Upper lobe of left lung (tissue), 4 donors: Measurements from ENCODE around the gene COL18A1.

ENCODE experiments used
- EP300 ChIP-seq, 4 donors: sonication (generic); formaldehyde crosslinking; IDR thresholded peaks; one replicate each; pipeline ENCODE4 v1.5.1; 2017; ENCODE audit warnings: antibody characterized with exemption in 4 of 4, control low read depth in 2 of 4
- POLR2AphosphoS5 ChIP-seq, 2 donors: sonication (generic); formaldehyde crosslinking; IDR thresholded peaks; one replicate each; pipeline ENCODE4 v1.5.1; 2017; ENCODE audit warnings: antibody characterized with exemption in 2 of 2
- TF ChIP-seq, protein P1 (sequence below), 6 experiments: fragments of 450-650 bp in 4 of 6; fragments of 200-600 bp in 2 of 6; sonication (generic) in 2 of 6; IDR thresholded peaks; one replicate each; pipeline ENCODE4 v1.5.1; 2016 to 2019; ENCODE audit warnings: antibody characterized with exemption in 6 of 6

GRCh38 chr21:45384656-45385548, 20.1 kb upstream of the COL18A1 start:
- TF ChIP-seq POLR2AphosphoS5 (IDR thresholded peaks at IDR 0.05) (no peak), EP300 (IDR thresholded peaks at IDR 0.05) (no peak)
- TF ChIP-seq, protein P1, sequence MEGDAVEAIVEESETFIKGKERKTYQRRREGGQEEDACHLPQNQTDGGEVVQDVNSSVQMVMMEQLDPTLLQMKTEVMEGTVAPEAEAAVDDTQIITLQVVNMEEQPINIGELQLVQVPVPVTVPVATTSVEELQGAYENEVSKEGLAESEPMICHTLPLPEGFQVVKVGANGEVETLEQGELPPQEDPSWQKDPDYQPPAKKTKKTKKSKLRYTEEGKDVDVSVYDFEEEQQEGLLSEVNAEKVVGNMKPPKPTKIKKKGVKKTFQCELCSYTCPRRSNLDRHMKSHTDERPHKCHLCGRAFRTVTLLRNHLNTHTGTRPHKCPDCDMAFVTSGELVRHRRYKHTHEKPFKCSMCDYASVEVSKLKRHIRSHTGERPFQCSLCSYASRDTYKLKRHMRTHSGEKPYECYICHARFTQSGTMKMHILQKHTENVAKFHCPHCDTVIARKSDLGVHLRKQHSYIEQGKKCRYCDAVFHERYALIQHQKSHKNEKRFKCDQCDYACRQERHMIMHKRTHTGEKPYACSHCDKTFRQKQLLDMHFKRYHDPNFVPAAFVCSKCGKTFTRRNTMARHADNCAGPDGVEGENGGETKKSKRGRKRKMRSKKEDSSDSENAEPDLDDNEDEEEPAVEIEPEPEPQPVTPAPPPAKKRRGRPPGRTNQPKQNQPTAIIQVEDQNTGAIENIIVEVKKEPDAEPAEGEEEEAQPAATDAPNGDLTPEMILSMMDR (IDR thresholded peaks at IDR 0.05), result no peak
